ENCODE data around the gene HLA-DMB.
"Not testable (repeated sequence)": the region's sequence is repeated elsewhere in the genome, so short reads cannot be mapped to it uniquely, and the experiment has no call there.

Gene HLA-DMB

DNA sequence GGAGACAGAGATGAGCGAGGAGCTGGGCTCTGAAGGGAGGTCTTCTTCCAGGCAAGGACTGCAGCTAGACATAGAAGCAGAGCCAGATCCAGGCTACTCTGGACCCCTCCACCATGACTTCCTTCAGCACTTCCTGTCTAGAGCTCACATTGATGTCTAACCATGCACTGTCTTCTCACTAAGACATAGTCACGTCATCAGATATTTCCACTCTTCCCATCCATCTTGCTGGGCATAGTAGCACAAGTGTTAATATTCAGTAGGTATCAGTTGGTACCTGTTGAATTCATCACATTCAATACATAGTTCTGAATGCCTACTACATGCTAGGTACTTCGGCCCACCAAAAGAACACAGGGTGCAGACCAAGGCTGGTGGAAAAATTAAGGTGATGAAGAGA lies 9.2 kb upstream of the HLA-DMB start:
- DNase-seq (ENCODE audit: low read depth): no peak

- DNase-seq (ENCODE audit: low read depth): no peak
Measured at GRCh38 chr6:32949113-32949512, 8.3 kb upstream of the HLA-DMB start.

- DNase-seq (ENCODE audit: low read depth): no peak
Measured at GRCh38 chr6:32947552-32948465, 7.0 kb upstream of the HLA-DMB start.

GRCh38 chr6:32946893-32947292 lies 6.1 kb upstream of the HLA-DMB start:
- DNase-seq (ENCODE audit: low read depth): no peak

GRCh38 chr6:32945953-32946352 lies 5.1 kb upstream of the HLA-DMB start:
- no peak for DNase-seq (ENCODE audit: low read depth)

DNA sequence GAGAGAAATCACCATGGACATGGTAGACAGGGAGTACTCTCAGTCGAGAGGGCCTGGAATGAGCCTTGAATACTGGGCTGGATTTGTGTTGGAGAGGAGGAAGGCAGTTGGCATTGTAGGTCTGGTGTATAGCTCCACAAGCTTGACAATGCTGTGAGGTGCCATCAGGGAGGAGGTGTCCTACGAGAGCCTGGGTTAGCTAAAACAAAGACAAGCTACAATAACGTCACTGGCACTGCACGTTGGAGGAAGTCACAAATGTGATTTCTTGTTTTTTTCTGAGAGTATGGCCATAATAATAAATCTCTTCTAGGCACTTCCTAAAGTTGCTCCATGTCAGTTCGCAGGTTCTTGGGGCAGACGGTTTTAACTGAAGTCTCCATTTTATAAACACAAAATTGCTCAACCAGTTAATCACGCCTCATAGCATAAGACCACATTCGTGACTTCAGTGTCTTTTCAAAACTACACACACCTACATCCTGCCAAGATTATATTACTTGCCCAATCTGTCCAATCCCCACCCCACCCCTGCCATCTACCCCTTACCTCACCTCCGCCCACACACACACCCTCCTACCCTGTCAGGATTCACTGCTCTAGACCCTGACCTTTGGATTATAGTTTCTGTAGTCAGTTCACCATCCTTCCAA lies 4.4 kb upstream of the HLA-DMB start:
- no peak for DNase-seq (ENCODE audit: low read depth)

DNA sequence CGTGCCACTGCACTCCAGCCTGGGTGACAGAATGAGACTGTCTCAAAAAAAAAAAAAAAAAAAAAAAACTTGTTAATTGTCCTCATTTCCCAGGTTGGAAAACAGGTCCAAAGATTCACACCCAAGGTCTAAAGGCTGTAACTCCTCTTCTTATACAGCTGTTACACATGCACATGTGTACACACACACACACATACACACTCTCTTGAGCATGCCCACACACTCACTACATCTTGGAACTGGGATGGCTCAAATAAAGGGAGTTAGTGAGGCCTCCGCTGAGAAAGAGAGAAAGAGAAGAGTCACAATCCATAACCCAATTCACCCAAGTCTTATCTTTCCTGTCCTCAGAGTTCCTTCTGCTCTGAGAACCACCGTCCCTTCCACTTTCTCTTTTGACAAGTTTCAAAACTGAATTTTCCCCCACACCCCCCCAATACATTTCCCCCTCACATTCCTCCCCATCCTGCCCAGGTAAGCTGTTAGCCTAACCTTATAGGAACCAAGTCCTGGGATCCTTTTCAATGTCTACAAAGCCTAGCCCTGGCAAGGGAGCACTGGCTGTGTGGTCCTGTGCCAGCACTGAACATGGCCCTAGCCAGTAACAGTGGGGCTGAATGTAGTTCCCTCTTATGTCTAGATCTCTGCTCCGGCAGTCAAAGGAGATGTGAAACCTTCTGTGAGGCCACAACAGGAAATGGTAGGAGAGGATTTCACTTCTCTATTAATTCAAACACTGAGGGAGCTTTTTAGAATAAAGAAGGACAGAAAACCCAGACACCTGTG lies 3.2 kb upstream of the HLA-DMB start:
- no peak for DNase-seq (ENCODE audit: low read depth)

GRCh38 chr6:32942555-32943123 lies 1.8 kb upstream of the HLA-DMB start:
- not testable (repeated sequence) for DNase-seq (ENCODE audit: low read depth)

- no peak for DNase-seq (ENCODE audit: low read depth)
Measured at GRCh38 chr6:32941214-32941768, 463 bp upstream of the HLA-DMB start.

DNA sequence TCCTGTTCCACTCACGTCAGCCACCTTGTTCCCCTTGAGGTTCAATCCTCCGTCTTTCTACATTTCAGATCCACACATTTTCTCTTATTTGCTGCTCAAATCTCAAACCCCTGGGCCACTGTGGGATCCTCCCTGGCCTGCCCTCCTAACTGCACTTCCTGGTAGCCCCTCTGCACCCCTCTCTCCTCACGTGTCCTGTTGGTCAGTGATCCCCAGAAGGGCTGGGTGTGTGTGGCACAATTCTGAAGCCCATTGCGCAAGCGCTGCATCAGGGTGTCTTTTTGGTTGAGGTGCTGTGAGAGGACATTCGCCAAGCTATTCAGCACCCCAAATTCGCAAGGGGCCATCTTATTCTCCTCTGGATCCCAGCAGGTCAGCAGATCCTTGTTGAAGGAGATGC lies 2.3 kb downstream of the HLA-DMB start:
- DNase-seq (ENCODE audit: low read depth): no peak

- DNase-seq (ENCODE audit: low read depth): no peak
Measured at GRCh38 chr6:32937230-32937633, 3.6 kb downstream of the HLA-DMB start.

- no peak for DNase-seq (ENCODE audit: low read depth)
Measured at GRCh38 chr6:32936239-32937152, 4.3 kb downstream of the HLA-DMB start.

DNA sequence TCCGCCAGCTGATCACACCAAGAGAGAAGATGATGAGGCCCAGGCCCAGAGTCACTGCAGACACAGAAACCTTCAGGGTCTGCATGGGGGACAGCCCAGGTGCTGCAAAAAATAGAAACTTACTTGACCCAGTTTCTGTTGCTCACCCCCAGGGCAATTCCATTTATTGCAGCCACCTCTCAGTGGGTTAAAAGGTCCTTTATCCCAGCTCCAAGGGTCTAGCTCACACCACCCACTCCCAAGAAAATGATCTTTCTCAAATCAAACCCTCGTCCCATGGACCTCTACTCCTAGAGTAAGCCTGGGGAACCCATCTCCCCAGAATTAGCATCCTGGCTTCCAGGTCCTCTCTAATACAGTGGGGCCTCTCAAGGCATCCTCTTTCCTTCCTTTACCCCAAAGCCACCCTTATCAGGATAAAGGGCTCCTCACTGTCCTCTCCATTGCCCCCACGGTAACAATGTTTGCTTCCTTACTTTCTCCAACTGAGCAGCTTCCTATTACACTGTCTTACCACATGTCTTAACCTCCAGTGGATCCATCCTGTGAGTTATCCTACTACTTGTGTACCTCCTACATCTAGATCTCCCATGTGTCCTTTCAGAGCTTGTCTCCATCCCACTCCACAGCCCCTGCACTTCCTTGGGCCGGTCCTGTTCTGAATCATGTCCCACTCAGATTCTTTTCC lies 5.1 kb downstream of the HLA-DMB start:
- DNase-seq (ENCODE audit: low read depth): no peak

DNA sequence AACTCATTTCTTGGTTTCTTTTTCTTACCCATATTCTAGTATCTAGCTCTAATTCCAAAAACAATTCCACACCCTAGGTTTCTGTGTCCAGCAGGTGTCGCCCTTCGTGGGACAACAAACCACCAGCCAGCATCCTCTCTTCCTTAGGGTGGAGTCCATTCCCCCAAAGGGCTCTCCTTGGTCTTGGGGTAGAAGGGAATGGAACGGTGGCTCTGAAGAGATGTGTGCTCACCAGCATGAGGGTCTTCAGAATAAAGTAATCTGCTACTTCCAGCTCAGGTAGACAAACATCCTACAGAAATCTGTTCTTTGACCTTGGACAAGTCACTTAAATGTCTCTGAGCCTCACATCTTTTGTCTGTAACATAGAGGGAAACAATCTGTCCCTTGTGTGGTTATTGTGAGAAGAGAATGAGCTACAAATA lies 7.2 kb downstream of the HLA-DMB start:
- peak; percentile 46 for DNase-seq (ENCODE audit: low read depth)

GRCh38 chr6:32932132-32932868 lies 8.5 kb downstream of the HLA-DMB start:
- DNase-seq (ENCODE audit: low read depth): peak; percentile 40

GRCh38 chr6:32931211-32931610 lies 9.6 kb downstream of the HLA-DMB start:
- DNase-seq (ENCODE audit: low read depth): no peak

DNA sequence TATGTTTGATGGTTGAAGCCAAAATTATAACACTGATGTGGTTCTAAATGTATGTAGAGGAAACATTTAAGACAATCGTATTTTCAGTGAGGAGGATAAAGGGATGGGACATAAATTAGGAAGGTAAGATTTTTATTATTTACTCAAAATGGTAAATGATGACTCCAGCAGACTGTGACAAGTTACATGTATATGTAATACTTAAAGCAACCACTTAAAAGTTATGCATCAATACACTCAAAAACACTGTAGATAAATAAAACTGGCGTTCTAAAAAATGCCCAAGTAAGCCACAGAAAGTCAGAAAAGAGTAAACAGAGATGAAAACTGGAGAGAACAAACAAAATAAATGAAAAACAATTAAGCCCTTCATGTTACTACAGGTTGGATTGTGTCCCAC lies 18.7 kb downstream of the HLA-DMB start:
- DNase-seq (ENCODE audit: low read depth): no peak

DNA sequence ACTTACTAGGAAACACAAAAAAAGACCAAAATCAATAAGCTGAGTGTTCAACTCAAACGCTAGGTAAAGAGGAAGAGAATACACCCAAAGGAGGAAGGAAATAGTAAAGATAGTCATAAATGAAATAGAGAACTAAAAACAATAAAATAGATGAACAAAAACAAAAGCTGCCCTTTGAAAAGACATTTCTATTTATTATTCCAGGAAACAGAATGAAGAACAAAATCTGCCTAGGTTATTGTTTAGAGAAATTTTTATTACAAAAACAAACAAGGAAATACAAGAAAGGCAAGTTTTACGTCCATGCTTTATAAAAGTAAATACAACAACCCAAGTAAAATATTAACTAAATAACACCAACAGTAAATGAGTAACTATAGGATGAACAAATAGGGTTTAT lies 20.1 kb downstream of the HLA-DMB start:
- no peak for DNase-seq (ENCODE audit: low read depth)

- DNase-seq (ENCODE audit: low read depth): no peak
Measured at GRCh38 chr6:32912951-32913350, 27.9 kb downstream of the HLA-DMB start.

DNA sequence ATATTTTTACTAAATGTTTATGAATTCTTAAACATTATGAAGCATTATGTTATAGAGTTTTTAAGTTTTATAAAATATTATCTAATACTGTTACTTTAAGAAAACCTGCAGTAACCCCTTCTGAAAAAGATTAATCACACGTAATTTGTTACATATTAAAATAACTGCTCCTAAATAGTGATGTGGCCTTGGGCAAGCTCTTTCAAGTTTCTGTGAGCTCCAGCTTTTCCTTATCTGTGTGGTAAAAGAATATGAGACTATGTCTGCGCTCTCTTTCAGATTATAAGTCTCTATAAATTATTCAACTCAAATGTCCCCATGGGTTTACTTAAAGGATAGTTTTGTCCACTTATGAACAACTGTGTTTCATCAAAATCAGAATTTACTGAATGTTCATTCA lies 31.9 kb downstream of the HLA-DMB start:
- no peak for DNase-seq (ENCODE audit: low read depth)

Measured in GM04504 (cell line).